PC-3 (cell line): ENCODE data around the gene DOC2A. TPM values are rescaled to one million over a fixed set of nuclear protein-coding genes. Genes with fewer than 3 reads are reported as not detected.

Experiments used
- ATAC-seq: fragments of 200-7000 bp; cut with Tn5 transposase; 2 replicates; pipeline ENCODE4 v1.9.1; 2020; ENCODE audit warnings: mild to moderate bottlenecking, moderate library complexity
- BruUV-seq: library from RNA; stranded (reverse); fragments of 400-500 nt; replicated peaks from 2 replicates; lab custom pipeline; 2021; lab: Mats Ljungman, UMichigan
- CTCF ChIA-PET: fragments of 300-600 bp; sonication (Branson Sonifier 250); formaldehyde crosslinking; loops from one replicate; lab custom pipeline; 2022; ENCODE audit warnings: antibody characterized with exemption; lab: Charles Lee
- POLR2A ChIA-PET: fragments of 300-600 bp; sonication (Branson Sonifier 250); formaldehyde crosslinking; loops from one replicate; lab custom pipeline; 2022; ENCODE audit warnings: antibody characterized with exemption; ENCODE audit not compliant: unreplicated experiment; lab: Charles Lee
- DNase-seq: peaks from one replicate; pipeline ENCODE4 v3.0.0-alpha.2; 2015
- H2AFZ ChIP-seq: fragments of 300-600 bp; sonication (generic); 2 replicates; pipeline ENCODE4 v1.6.0; 2016; ENCODE audit warnings: antibody characterized with exemption, low read length
- H3F3A ChIP-seq: fragments of 300-600 bp; sonication (generic); one replicate; pipeline ENCODE4 v1.6.0; 2017; ENCODE audit warnings: antibody characterized with exemption, low read length, control low read depth, mild to moderate bottlenecking; ENCODE audit not compliant: unreplicated experiment
- H3K27ac ChIP-seq: fragments of 300-600 bp; sonication (generic); 2 replicates; pipeline ENCODE4 v1.5.1; 2016; ENCODE audit warnings: mild to moderate bottlenecking, low read length
- H3K27me3 ChIP-seq: fragments of 300-600 bp; sonication (generic); 2 replicates; pipeline ENCODE4 v1.6.1; 2016; ENCODE audit warnings: low read length, mixed read lengths
- H3K36me3 ChIP-seq: fragments of 300-600 bp; sonication (generic); 2 replicates; pipeline ENCODE4 v1.6.1; 2016; ENCODE audit warnings: low read depth, mixed run types, low read length, mixed read lengths
- H3K4me1 ChIP-seq: fragments of 300-600 bp; sonication (generic); 2 replicates; pipeline ENCODE4 v1.5.1; 2016; ENCODE audit warnings: low read length; ENCODE audit not compliant: insufficient read depth
- H3K4me2 ChIP-seq: fragments of 300-600 bp; sonication (generic); 2 replicates; pipeline ENCODE4 v1.6.0; 2016; ENCODE audit warnings: low read length
- H3K4me3 ChIP-seq: fragments of 300-600 bp; sonication (generic); 2 replicates; pipeline ENCODE4 v1.5.1; 2016; ENCODE audit warnings: mild to moderate bottlenecking, low read length, mixed read lengths
- H3K79me2 ChIP-seq: fragments of 300-600 bp; sonication (generic); 2 replicates; pipeline ENCODE4 v1.6.1; 2017; ENCODE audit warnings: low read length, mixed read lengths
- H3K9ac ChIP-seq: fragments of 300-600 bp; sonication (generic); 2 replicates; pipeline ENCODE4 v1.6.0; 2016; ENCODE audit warnings: mild to moderate bottlenecking, low read length
- H3K9me2 ChIP-seq: fragments of 300-600 bp; sonication (generic); replicated peaks from 2 replicates; pipeline ENCODE4 v1.6.1; 2016; ENCODE audit warnings: mixed run types, low read length, mixed read lengths
- H3K9me3 ChIP-seq: fragments of 300-600 bp; sonication (generic); 2 replicates; pipeline ENCODE4 v1.6.1; 2016; ENCODE audit warnings: low read length, mixed read lengths
- H4K20me1 ChIP-seq: fragments of 300-600 bp; sonication (generic); 2 replicates; pipeline ENCODE4 v1.6.1; 2016; ENCODE audit warnings: low read length, mixed read lengths
- CTCF ChIP-seq: fragments of 300-600 bp; sonication (generic); conservative IDR thresholded peaks from 2 replicates; pipeline ENCODE4 v1.5.1; 2017; ENCODE audit warnings: antibody characterized with exemption, low read depth, mild to moderate bottlenecking, low read length
- EZH2 ChIP-seq: fragments of 300-600 bp; sonication (generic); IDR thresholded peaks from one replicate; pipeline ENCODE4 v1.6.1; 2017; ENCODE audit warnings: antibody characterized with exemption, mild to moderate bottlenecking, low read length; ENCODE audit not compliant: unreplicated experiment
- EZH2phosphoT487 ChIP-seq: fragments of 300-600 bp; sonication (generic); IDR thresholded peaks from 2 replicates; pipeline ENCODE4 v1.6.1; 2018; ENCODE audit warnings: mild to moderate bottlenecking, antibody characterized with exemption, low read length, borderline replicate concordance
- intact Hi-C: fragments of 100-400 bp; cut with micrococcal nuclease; formaldehyde crosslinking; loops from 2 replicates; pipeline ENCODE4 v1.9.0; 2023
- total RNA-seq: library from RNA; depleted of rRNA; stranded (reverse); fragments of >200 nt; gene quantifications from 2 replicates; pipeline ENCODE4 v1.2.3, GENCODE V29; 2014; rRNA removed

Gene DOC2A
- total RNA-seq, 1 experiment from 2014 or later, result 4.6 TPM

- Histone ChIP-seq H3F3A (no peaks in the 10 kb centered on the region), H3K27me3 (no peaks in the 10 kb centered on the region), H3K4me1 (peaks cover 11% of the 10 kb centered on the region), H3K4me2 (no peak overlapping the region), H4K20me1 (no peaks in the 10 kb centered on the region), H3K9me3 (no peaks in the 10 kb centered on the region), H3K27ac (no peak overlapping the region), H3K36me3 (no peaks in the 10 kb centered on the region), H3K9me2 (no peaks in the 10 kb centered on the region), H3K4me3 (no peak overlapping the region), H2AFZ (no peak overlapping the region), H3K79me2 (no peaks in the 10 kb centered on the region), H3K9ac (no peak overlapping the region)
- DNase-seq (no peak), ATAC-seq (no peak)
- ChIA-PET POLR2A (no interaction called here), CTCF (no interaction called here)
- TF ChIP-seq EZH2phosphoT487, result no peak
- no peak for TF ChIP-seq CTCF
- no peak for TF ChIP-seq EZH2
- BruUV-seq, result no TSS peak
- intact Hi-C loops, result no loop called here
These were observed 52.1 kb downstream of the DOC2A start for GRCh38 chr16:29958756-29959155.

Other genes starting within 250 kb of the DOC2A start
- gene ZG16, start 232.8 kb downstream of the DOC2A start, total RNA-seq, result not detected in 2 replicates
- 87.6 and 93.1 TPM in 2 replicates for gene KIF22, start 220.3 kb downstream of the DOC2A start, total RNA-seq
- 279 and 358 TPM in 2 replicates for gene MAZ, start 204.5 kb downstream of the DOC2A start, total RNA-seq
- 0.35 and 0.40 TPM in 2 replicates for gene PRRT2, start 198.8 kb downstream of the DOC2A start, total RNA-seq
- 53.8 and 76.7 TPM in 2 replicates for gene PAGR1, start 194.9 kb downstream of the DOC2A start, total RNA-seq
- 27.3 and 36.1 TPM in 2 replicates for gene MVP, start 190.6 kb downstream of the DOC2A start, total RNA-seq
- 60.5 and 86.2 TPM in 2 replicates for gene CDIPT, start 147.8 kb downstream of the DOC2A start, total RNA-seq
- gene SEZ6L2, start 111.5 kb downstream of the DOC2A start, total RNA-seq, result 23.7 and 25.3 TPM in 2 replicates
- gene ASPHD1, start 110.5 kb downstream of the DOC2A start, total RNA-seq, result 2.0 and 3.9 TPM in 2 replicates
- gene KCTD13, start 84.8 kb downstream of the DOC2A start, total RNA-seq, result 8.2 and 30.2 TPM in 2 replicates
- 53.0 and 60.9 TPM in 2 replicates for gene TMEM219, start 48.9 kb downstream of the DOC2A start, total RNA-seq
- gene TAOK2, start 37.2 kb downstream of the DOC2A start, total RNA-seq, result 34.1 and 47.4 TPM in 2 replicates
- 18.4 and 26.8 TPM in 2 replicates for gene HIRIP3, start 15.4 kb downstream of the DOC2A start, total RNA-seq
- gene INO80E, start 14.8 kb downstream of the DOC2A start, total RNA-seq, result 60.6 and 70.3 TPM in 2 replicates
- not detected in 2 replicates for gene C16orf92, start 12.2 kb upstream of the DOC2A start, total RNA-seq
- 0.29 and 0.47 TPM in 2 replicates for gene TLCD3B, start 20.2 kb upstream of the DOC2A start, total RNA-seq
- gene ALDOA, start 54.7 kb upstream of the DOC2A start, total RNA-seq, result 1,859 and 2,048 TPM in 2 replicates
- 116 and 117 TPM in 2 replicates for gene PPP4C, start 65.0 kb upstream of the DOC2A start, total RNA-seq
- 0.86 and 1.1 TPM in 2 replicates for gene TBX6, start 80.9 kb upstream of the DOC2A start, total RNA-seq
- 5.1 and 7.7 TPM in 2 replicates for gene YPEL3, start 85.2 kb upstream of the DOC2A start, total RNA-seq
- gene GDPD3, start 102.5 kb upstream of the DOC2A start, total RNA-seq, result 2.2 and 3.4 TPM in 2 replicates
- 31.4 and 34.4 TPM in 2 replicates for gene MAPK3, start 112.2 kb upstream of the DOC2A start, total RNA-seq
- 8.4 and 10.3 TPM in 2 replicates for gene CORO1A, start 172.6 kb upstream of the DOC2A start, total RNA-seq
- 143 and 162 TPM in 2 replicates for gene BOLA2B, start 182.6 kb upstream of the DOC2A start, total RNA-seq
- gene SLX1A, start 182.8 kb upstream of the DOC2A start, total RNA-seq, result 83.4 and 91.9 TPM in 2 replicates
- 8.5 and 14.6 TPM in 2 replicates for gene SULT1A3, start 188.2 kb upstream of the DOC2A start, total RNA-seq
- 0.29 and 4.3 TPM in 2 replicates for gene NPIPB13, start 237.5 kb upstream of the DOC2A start, total RNA-seq